COLO668 (cell line): ENCODE data around the gene GCKR.
"Not testable (repeated sequence)": the region's sequence is repeated elsewhere in the genome, so short reads cannot be mapped to it uniquely, and the experiment has no call there.

Experiments
- DNase-seq: peaks from one replicate; lab custom pipeline; 2025; ENCODE audit not compliant: unreplicated experiment; lab: John Stamatoyannopoulos, UW

GCKR gene

DNA sequence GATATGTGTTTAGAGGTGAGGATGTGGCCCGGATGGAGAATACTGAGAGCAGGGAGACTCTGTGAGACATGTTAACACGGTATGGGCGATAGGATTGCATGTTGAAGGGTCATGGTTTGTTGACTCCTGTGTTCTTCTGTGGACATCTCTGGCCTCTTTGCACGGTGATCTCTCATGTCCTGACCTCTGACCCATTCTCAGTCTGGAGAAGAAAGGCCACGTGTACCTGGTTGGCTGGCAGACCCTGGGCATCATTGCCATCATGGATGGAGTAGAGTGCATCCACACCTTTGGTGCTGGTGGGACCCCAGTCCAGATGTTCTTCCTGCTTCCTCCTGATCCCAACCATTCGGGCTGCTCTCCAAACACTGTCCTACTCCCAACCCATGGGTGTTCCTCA is 9.9 kb downstream of the GCKR start:
- DNase-seq: no peak

DNA sequence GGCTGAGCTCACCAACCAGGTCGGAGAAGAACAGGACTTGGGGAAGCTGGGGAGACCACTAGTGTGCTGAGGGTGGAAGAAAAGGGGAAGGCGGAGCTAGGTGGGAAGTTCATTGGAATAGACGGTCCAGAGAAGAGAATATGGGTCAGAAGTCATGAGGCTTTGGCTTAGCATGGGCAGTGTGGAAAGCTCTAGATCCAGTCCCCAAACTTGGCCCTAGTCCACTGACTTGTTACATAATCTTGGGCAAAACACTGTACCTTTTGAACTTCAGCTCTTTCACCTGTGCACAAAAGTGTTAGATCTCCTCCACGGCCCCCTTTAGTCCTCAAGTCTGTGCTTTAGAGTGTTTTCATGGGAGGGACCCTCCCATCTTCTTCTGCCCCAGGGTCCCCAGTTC is 10.7 kb downstream of the GCKR start:
- no peak for DNase-seq

DNA sequence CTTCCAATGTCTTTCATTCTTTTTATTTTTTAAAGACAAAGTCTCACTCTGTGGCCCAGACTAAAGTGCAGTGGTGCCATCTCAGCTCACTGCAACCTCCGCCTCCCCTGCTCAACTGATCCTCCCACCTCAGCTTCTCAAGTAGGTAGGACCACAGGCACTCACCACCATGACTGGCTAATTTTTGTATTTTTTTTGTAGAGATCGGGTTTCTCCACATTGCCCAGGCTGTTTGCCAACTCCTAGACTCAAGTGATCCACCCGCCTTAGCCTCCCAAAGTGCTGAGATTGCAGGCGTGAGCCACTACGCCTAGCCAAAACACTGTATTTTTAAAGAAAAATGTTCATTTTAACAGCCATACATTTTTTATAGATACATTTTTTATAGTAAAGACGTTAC is 12.7 kb downstream of the GCKR start:
- no peak for DNase-seq

GRCh38 chr2:27518113-27518781 is 21.6 kb downstream of the GCKR start:
- no peak for DNase-seq

- no peak for DNase-seq
Observed at GRCh38 chr2:27518782-27519113, 22.1 kb downstream of the GCKR start.

DNA sequence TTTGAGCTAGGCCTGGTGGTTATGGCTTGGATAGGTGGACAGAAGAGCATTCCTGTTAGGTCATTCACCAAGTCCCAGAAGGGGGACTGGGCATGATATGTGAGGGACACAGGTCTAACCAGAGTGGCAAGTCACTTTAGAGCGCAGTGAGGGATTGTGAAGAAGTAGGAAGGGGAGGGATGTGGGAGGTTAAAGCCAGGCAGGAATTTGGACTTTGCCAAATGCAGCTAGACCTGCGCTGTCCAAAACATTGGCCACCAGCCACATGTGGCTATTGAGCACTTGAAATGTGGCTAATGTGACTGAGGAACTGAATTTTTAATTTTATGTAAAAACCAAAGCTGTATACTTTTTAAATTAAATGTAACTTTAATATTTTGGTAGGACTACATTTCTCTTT is 23.7 kb downstream of the GCKR start:
- DNase-seq: no peak

DNA sequence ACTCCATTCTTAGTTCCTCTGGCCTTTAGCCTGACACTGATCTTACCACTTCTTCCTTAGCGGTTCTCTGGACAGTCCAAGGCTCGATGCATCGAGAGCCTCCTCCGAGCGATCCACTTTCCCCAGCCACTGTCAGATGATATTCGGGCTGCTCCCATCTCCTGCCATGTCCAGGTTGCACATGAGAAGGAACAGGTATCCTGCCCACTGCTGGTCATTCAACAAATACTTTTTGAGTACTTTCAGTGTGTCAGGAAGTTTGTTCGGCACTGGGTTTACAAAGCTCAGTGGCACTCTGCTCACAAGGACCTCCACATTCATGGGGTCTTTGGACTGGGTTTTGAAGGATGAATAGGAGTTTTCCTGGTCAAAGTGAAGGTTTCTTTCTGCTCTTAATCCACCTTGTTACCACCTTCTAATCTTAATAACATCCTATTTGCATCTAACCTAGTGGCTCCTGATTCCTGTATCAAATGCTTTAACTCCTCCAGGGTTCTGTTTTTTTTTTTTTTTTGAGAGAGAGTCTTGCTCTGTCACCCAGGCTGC is 25.8 kb downstream of the GCKR start:
- no peak for DNase-seq

DNA sequence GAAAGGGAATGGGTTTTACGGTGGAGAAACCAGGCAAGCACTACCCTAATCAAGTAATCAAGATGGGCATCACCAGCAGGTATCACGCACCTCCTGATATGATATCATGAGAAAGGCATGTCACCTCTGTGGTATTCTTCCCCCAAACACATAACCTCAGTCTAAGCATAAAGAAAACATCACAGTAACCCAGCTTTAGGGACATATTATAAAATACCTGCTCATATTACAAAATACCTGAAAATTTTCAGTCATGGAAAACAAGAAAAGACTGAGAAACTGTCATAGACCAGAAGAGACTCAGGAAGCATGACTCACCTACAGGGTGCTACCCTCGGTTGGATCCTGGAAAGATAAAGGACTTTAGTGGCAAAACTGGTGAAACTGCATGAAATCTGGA is 30.5 kb downstream of the GCKR start:
- DNase-seq: no peak

DNA sequence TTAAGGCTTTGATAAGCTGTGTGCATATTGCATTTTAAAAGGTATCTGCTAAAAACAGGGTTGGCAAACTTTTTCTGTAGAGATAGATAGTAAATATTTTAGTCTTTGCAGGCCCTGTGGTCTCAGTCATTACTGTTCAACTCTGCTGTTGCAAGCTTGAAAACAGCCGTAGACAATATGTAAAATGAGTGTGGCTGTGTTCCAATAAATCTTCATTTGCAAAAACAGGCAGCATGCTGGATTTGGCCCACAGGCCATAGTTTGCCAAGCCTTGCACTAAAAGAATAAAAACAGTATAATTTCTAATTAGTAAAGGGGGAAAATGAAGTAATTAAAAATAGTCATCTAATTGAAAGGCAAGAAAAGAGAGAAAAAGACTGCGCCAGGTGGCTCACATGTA is 35.3 kb downstream of the GCKR start:
- DNase-seq: no peak

DNA sequence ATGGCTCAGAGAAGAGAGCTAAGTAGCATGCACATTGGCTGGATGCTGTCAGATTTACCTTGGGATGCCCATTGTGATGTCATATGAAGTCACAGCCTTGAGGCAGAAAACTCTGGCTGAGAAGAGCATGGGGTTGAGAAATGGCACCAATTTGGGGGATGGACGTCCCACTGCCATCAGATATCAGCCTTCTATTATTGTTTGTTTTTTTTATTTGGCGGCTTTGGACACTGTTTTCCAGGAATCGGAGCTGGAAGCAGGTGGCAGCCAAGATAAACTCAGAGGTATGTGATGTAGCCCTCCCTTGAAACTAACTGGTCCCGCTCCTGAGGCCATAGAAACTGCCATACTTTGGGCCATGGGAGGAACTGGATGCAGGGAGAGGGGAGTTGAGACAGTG is 40.6 kb downstream of the GCKR start:
- no peak for DNase-seq

- DNase-seq: not testable (repeated sequence)
Observed at GRCh38 chr2:27538839-27539450, 42.3 kb downstream of the GCKR start.

- DNase-seq: not testable (repeated sequence)
Observed at GRCh38 chr2:27539649-27540048, 43.0 kb downstream of the GCKR start.

DNA sequence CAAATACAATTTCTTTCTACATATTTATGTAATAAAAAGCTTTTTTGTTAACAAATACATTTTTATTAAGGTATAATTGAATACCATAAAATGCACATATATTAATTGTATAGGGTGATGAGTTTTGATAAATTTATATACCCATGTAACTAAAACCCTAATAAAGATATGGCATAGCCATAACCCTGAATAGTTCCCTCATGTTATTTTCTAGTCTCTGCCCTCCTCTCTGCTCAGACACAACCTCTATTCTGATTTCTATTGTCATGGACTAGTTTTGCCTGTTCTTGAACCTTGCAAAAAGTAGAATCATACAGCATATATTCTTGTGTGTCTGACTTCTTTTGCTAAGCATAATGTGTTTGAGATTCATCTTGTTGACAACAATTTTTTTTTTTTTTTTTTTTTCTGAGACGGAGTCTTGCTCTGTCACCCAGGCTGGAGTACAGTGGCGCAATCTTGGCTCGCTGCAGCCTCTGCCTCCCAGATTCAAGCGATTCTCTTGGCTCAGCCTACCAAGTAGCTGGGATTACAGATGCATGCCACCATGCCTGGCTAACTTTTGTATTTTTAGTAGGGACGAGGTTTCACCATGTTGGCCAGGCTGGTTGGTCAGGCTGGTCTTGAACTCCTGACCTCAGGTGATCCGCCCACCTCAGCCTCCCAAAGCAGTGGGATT is 47.6 kb downstream of the GCKR start:
- DNase-seq: no peak

- DNase-seq: no peak
Observed at GRCh38 chr2:27545348-27546141, 48.9 kb downstream of the GCKR start.

- DNase-seq: no peak
Observed at GRCh38 chr2:27549303-27549702, 52.7 kb downstream of the GCKR start.

DNA sequence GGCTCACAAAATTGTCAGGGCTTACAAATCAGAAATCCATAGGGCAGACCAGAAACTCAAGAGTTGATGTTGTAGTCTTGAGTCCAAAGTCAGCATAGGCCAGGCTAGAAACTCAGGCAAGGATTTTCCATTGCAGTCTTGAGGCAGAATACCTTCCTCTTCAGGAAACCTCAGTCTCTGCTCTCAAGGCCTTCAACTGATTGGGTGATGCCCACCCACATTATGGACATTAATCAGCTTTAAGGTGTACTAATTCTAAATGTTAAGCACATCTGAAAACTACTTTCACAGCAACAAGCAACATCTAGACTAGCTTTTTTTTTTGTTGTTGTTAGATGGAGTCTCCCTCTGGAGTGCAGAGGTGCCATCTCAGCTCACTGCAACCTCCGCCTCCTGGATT is 54.9 kb downstream of the GCKR start:
- no peak for DNase-seq

GRCh38 chr2:27552941-27553340 is 56.3 kb downstream of the GCKR start:
- no peak for DNase-seq

- DNase-seq: not testable (repeated sequence)
Observed at GRCh38 chr2:27554451-27554850, 57.8 kb downstream of the GCKR start.

DNA sequence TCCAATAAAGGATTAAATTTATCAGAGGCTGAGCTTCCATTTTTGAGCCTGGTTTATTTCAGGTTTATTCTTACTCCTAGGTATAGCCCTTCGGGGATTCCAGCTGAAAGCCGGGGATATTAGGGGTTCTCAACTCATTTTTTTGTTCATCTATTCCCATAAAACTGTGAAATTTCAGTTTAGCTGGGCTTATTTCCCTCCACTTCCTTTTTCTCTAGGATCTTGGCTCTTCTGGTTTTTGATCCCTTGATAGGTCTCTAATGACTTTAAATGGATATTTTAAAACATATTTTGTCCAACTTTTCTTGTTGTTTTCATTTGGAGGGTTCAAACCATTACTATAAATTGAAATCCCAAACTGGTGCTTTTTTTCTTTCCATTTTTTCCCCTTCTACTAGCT is 62.6 kb downstream of the GCKR start:
- DNase-seq: no peak

DNA sequence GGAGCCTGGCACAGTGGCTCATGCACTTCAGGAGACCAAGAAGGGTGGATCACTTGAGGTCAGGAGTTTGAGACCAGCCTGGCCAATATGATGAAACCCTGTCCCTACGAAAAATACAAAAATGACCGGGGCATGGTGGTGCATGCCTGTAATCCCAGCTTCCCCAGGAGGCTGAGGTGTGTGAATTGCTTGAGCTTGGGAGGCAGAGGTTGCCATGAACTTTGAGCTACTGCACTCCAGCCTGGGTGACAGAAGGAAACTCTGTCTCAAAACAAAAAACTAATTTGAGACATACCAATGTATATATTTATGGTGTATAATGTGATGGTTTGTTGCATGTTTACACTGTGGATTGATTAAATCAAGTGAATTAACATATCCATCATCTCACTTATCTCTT is 64.4 kb downstream of the GCKR start:
- DNase-seq: no peak

- no peak for DNase-seq
Observed at GRCh38 chr2:27566628-27567027, 70.0 kb downstream of the GCKR start.

- no peak for DNase-seq
Observed at GRCh38 chr2:27569398-27569797, 72.8 kb downstream of the GCKR start.
